ENCODE data around the gene KLHDC4.

- TF ChIP-seq, protein P1, sequence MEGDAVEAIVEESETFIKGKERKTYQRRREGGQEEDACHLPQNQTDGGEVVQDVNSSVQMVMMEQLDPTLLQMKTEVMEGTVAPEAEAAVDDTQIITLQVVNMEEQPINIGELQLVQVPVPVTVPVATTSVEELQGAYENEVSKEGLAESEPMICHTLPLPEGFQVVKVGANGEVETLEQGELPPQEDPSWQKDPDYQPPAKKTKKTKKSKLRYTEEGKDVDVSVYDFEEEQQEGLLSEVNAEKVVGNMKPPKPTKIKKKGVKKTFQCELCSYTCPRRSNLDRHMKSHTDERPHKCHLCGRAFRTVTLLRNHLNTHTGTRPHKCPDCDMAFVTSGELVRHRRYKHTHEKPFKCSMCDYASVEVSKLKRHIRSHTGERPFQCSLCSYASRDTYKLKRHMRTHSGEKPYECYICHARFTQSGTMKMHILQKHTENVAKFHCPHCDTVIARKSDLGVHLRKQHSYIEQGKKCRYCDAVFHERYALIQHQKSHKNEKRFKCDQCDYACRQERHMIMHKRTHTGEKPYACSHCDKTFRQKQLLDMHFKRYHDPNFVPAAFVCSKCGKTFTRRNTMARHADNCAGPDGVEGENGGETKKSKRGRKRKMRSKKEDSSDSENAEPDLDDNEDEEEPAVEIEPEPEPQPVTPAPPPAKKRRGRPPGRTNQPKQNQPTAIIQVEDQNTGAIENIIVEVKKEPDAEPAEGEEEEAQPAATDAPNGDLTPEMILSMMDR (IDR thresholded peaks at IDR 0.05; ENCODE audit: insufficient read depth, low read depth, low read length): no peak
- TF ChIP-seq EZH2 (IDR thresholded peaks at IDR 0.05; ENCODE audit: insufficient read depth, low read length): no peak
Measured at GRCh38 chr16:87736008-87736382, 29.8 kb downstream of the KLHDC4 start.

All from astrocyte (in vitro differentiated cells and primary cell).